KMS-11 (cell line): Measurements from ENCODE around the gene LBH.

ENCODE experiments used
- H2AFZ ChIP-seq: fragments of 200-600 bp; sonication (generic); 2 replicates; pipeline ENCODE4 v1.6.1; 2016; ENCODE audit warnings: antibody characterized with exemption, mixed run types, low read depth
- H3K27ac ChIP-seq: fragments of 200-600 bp; sonication (generic); 2 replicates; pipeline ENCODE4 v1.6.1; 2016; ENCODE audit warnings: mild to moderate bottlenecking, mixed run types
- H3K27me3 ChIP-seq: fragments of 200-600 bp; sonication (generic); 2 replicates; pipeline ENCODE4 v1.6.1; 2017; ENCODE audit warnings: mild to moderate bottlenecking, low read depth, mixed run types, moderate library complexity; ENCODE audit not compliant: insufficient read depth
- H3K36me3 ChIP-seq: fragments of 200-600 bp; sonication (generic); 2 replicates; pipeline ENCODE4 v1.6.1; 2017; ENCODE audit warnings: mild to moderate bottlenecking, mixed run types; ENCODE audit not compliant: insufficient read depth
- H3K4me1 ChIP-seq: fragments of 200-600 bp; sonication (generic); 2 replicates; pipeline ENCODE4 v1.6.1; 2016; ENCODE audit warnings: mild to moderate bottlenecking, low read depth, mixed run types; ENCODE audit not compliant: poor library complexity, severe bottlenecking
- H3K4me2 ChIP-seq: fragments of 200-600 bp; sonication (generic); 2 replicates; pipeline ENCODE4 v1.7.0; 2016; ENCODE audit warnings: mild to moderate bottlenecking, mixed run types
- H3K4me3 ChIP-seq: fragments of 200-600 bp; sonication (generic); IDR thresholded peaks from 2 replicates; pipeline ENCODE4 v1.6.1; 2017; ENCODE audit warnings: low read depth, low read length, mixed read lengths; ENCODE audit not compliant: insufficient read depth
- H3K79me2 ChIP-seq: fragments of 200-600 bp; sonication (generic); 2 replicates; pipeline ENCODE4 v1.6.1; 2016; ENCODE audit warnings: low read depth, mixed run types; ENCODE audit not compliant: insufficient read depth
- H3K9ac ChIP-seq: fragments of 200-600 bp; sonication (generic); 2 replicates; pipeline ENCODE4 v1.6.1; 2016; ENCODE audit warnings: mild to moderate bottlenecking, mixed run types
- H4K20me1 ChIP-seq: fragments of 200-600 bp; sonication (generic); 2 replicates; pipeline ENCODE4 v1.6.1; 2016; ENCODE audit warnings: mild to moderate bottlenecking, mixed run types; ENCODE audit not compliant: insufficient read depth
- CTCF ChIP-seq: fragments of 200-600 bp; sonication (generic); conservative IDR thresholded peaks from 2 replicates; pipeline ENCODE4 v1.6.1; 2017; ENCODE audit warnings: low read depth, mild to moderate bottlenecking, antibody characterized with exemption, low read length, moderate library complexity, mixed read lengths

Gene LBH

DNA sequence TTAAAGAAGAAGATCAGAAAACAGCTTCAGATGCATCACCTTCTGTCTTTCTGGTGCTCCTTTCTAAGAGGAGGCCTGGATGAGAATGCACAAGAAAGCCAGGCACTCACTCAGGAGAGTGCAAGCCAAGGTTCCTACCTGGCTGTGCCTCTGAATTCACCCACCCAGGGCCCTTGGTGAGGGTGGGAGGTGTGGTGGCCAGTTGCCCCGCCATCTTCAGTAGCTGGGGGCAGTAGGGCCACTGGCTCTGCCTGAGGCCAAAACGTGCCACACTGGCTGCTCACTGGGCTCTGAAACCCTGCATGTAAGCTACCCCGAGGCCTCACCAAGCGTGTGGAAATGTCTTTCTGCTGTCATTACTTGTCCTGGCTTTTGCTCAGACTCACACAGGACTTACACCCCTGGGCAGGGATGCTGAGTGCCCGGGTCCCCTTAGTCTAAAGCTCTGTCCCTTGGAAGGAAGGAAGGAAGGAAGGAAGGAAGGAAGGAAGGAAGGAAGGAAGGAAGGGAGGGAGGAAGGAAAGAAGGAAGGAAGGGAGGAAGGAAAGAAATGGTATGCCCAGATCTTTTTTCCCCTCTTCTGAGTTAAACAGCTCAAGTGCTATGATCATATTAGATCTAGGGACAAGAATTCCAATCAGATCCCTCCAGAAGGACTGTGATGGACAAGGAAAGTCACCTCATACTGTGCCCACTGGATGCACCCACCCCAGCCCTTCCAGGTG is 8.5 kb upstream of the LBH start:
- H3K27ac ChIP-seq, result no peak overlapping the region
- H3K9ac ChIP-seq, result no peak overlapping the region
- no peak for TF ChIP-seq CTCF

DNA sequence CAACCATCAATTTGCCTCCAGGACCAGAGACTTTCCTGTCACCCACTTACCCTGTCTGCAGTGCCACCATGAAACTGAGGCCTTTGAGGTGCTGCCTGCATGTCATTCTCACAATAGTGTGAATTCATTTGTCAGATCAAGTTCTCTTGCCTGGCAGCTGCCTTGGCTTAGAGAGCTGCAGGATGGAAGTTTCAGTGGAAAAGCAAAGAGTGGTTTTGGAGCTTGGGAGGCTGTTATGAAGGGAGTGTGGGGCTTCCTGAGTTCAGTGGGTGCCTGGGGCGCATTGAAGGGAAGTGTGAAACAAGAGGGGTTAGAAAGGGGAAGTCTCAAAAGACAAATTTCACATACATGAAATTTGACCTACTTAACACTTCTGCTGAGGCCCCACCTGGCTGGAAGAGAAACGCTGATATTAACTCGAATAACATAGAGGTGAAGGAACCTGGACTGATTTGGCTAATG is 7.9 kb upstream of the LBH start:
- Histone ChIP-seq H3K9ac (no peak overlapping the region), H3K79me2 (no peaks in the 10 kb centered on the region), H4K20me1 (no peaks in the 10 kb centered on the region), H3K4me2 (peak overlapping the region; percentile 7; the same call in 1 of the 2 replicates), H3K36me3 (no peaks in the 10 kb centered on the region), H3K4me3 (no peak overlapping the region), H2AFZ (no peak overlapping the region), H3K4me1 (peaks cover 30% of the 10 kb centered on the region), H3K27ac (no peak overlapping the region), H3K27me3 (no peaks in the 10 kb centered on the region)
- TF ChIP-seq CTCF, result no peak

More for the DNA sequence above, 8.5 kb upstream of the LBH start:
- Histone ChIP-seq H3K79me2 (no peaks in the 10 kb centered on the region), H2AFZ (no peak overlapping the region), H3K4me2 (no peak overlapping the region), H3K36me3 (no peaks in the 10 kb centered on the region), H3K4me3 (no peak overlapping the region), H4K20me1 (no peaks in the 10 kb centered on the region), H3K4me1 (peaks cover 30% of the 10 kb centered on the region), H3K27me3 (no peaks in the 10 kb centered on the region)

- H2AFZ ChIP-seq, result no peak overlapping the region; the same call in 1 of the 2 replicates
- no peak overlapping the region for H3K4me3 ChIP-seq
Measured at GRCh38 chr2:30224151-30224550, 7.2 kb upstream of the LBH start.

GRCh38 chr2:30225131-30225762 is 6.1 kb upstream of the LBH start:
- peak overlapping the region; percentile 95 for H3K4me2 ChIP-seq
- H3K79me2 ChIP-seq, result no peaks in the 10 kb centered on the region
- H3K27me3 ChIP-seq, result no peaks in the 10 kb centered on the region
- no peaks in the 10 kb centered on the region for H4K20me1 ChIP-seq
- peaks cover 30% of the 10 kb centered on the region for H3K4me1 ChIP-seq
- peak overlapping the region; percentile 91 for H3K4me3 ChIP-seq
- peak overlapping the region; percentile 84 for H2AFZ ChIP-seq
- H3K36me3 ChIP-seq, result no peaks in the 10 kb centered on the region
- no peak for TF ChIP-seq CTCF
- peak overlapping the region; percentile 71 for H3K27ac ChIP-seq
- peak overlapping the region; percentile 71 for H3K9ac ChIP-seq

More at GRCh38 chr2:30224151-30224550, 7.2 kb upstream of the LBH start:
- Histone ChIP-seq H3K79me2 (no peaks in the 10 kb centered on the region), H3K9ac (no peak overlapping the region), H3K36me3 (no peaks in the 10 kb centered on the region), H3K27ac (no peak overlapping the region), H4K20me1 (no peaks in the 10 kb centered on the region), H3K4me1 (peaks cover 30% of the 10 kb centered on the region), H3K4me2 (peak overlapping the region; percentile 7; the same call in 1 of the 2 replicates), H3K27me3 (no peaks in the 10 kb centered on the region)
- TF ChIP-seq CTCF, result no peak
